GM23338 (cell line): Measurements from ENCODE around the gene ANKRD11. TPM values are rescaled to one million over a fixed set of nuclear protein-coding genes. Genes with fewer than 3 reads are reported as not detected.
"Not testable (repeated sequence)": the region's sequence is repeated elsewhere in the genome, so short reads cannot be mapped to it uniquely, and the experiment has no call there.

Source experiments
- ATAC-seq: fragments of 200-7000 bp; cut with Tn5 transposase; 3 replicates; pipeline ENCODE4 v1.9.1; 2020
- DNase-seq: peaks from one replicate; pipeline ENCODE4 v3.0.0-alpha.2; 2015; ENCODE audit warnings: low spot score
- H2AFZ ChIP-seq: fragments of 200-600 bp; sonication (generic); 2 replicates; pipeline ENCODE4 v1.8.0; 2016; ENCODE audit warnings: antibody characterized with exemption, mild to moderate bottlenecking, moderate library complexity
- H3F3A ChIP-seq: fragments of 200-600 bp; sonication (generic); replicated peaks from 2 replicates; pipeline ENCODE4 v1.8.0; 2017; ENCODE audit warnings: antibody characterized with exemption, mixed run types, low read depth
- H3K27ac ChIP-seq: fragments of 200-600 bp; sonication (generic); 2 replicates; pipeline ENCODE4 v1.6.1; 2016; ENCODE audit warnings: low read depth
- H3K27me3 ChIP-seq: fragments of 200-600 bp; sonication (generic); 2 replicates; pipeline ENCODE4 v1.8.0; 2016; ENCODE audit warnings: mild to moderate bottlenecking, mixed run types, moderate library complexity; ENCODE audit not compliant: insufficient read depth
- H3K36me3 ChIP-seq: fragments of 200-600 bp; sonication (generic); 2 replicates; pipeline ENCODE4 v1.8.0; 2016; ENCODE audit warnings: mild to moderate bottlenecking; ENCODE audit not compliant: insufficient read depth
- H3K4me1 ChIP-seq: fragments of 200-600 bp; sonication (generic); 2 replicates; pipeline ENCODE4 v1.8.0; 2016; ENCODE audit warnings: mild to moderate bottlenecking, moderate library complexity; ENCODE audit not compliant: insufficient read depth
- H3K4me2 ChIP-seq: fragments of 200-600 bp; sonication (generic); 2 replicates; pipeline ENCODE4 v1.7.1; 2017; ENCODE audit warnings: mixed run types
- H3K4me3 ChIP-seq: fragments of 200-600 bp; sonication (generic); 2 replicates; pipeline ENCODE4 v1.6.1; 2016; ENCODE audit warnings: mixed run types
- H3K79me2 ChIP-seq: fragments of 200-600 bp; sonication (generic); replicated peaks from 2 replicates; pipeline ENCODE4 v1.8.0; 2017; ENCODE audit warnings: mild to moderate bottlenecking; ENCODE audit not compliant: insufficient read depth
- H3K9me2 ChIP-seq: fragments of 200-600 bp; sonication (generic); 2 replicates; pipeline ENCODE4 v1.8.0; 2017; ENCODE audit not compliant: insufficient read depth
- H4K20me1 ChIP-seq: fragments of 200-600 bp; sonication (generic); replicated peaks from 2 replicates; pipeline ENCODE4 v1.8.0; 2017; ENCODE audit warnings: mild to moderate bottlenecking; ENCODE audit not compliant: insufficient read depth
- H3K27ac Mint-ChIP-seq: 2 replicates; pipeline ENCODE4 v1.8.0; 2020; ENCODE audit warnings: inconsistent platforms, mild to moderate bottlenecking, moderate library complexity, mixed read lengths
- H3K27me3 Mint-ChIP-seq: 3 replicates; pipeline ENCODE4 v1.8.0; 2022; ENCODE audit warnings: low read depth, mild to moderate bottlenecking, moderate library complexity, mixed read lengths, inconsistent platforms; ENCODE audit not compliant: insufficient read depth, poor library complexity
- H3K36me3 Mint-ChIP-seq: 3 replicates; pipeline ENCODE4 v1.8.0; 2021; ENCODE audit warnings: low read depth, mild to moderate bottlenecking, inconsistent platforms, moderate library complexity, mixed read lengths
- H3K4me1 Mint-ChIP-seq: 3 replicates; pipeline ENCODE4 v1.8.0; 2020; ENCODE audit warnings: mild to moderate bottlenecking, inconsistent platforms, mixed read lengths
- H3K4me3 Mint-ChIP-seq: 3 replicates; pipeline ENCODE4 v1.8.0; 2021; ENCODE audit warnings: moderate library complexity, mild to moderate bottlenecking, inconsistent platforms, mixed read lengths
- H3K9me3 Mint-ChIP-seq: 3 replicates; pipeline ENCODE4 v1.8.0; 2020; ENCODE audit warnings: moderate library complexity, mild to moderate bottlenecking, inconsistent platforms, mixed read lengths
- CREB1 ChIP-seq: fragments of 250-450 bp; sonication (Bioruptor Pico); IDR thresholded peaks from 2 replicates; pipeline ENCODE4 v1.5.0; 2020; ENCODE audit warnings: low read depth, mild to moderate bottlenecking, moderate library complexity
- CTCF ChIP-seq, 2 experiments: fragments of 200-600 bp in 1 of 2; sonication (generic) in 1 of 2; conservative IDR thresholded peaks; 2 replicates each; pipeline versions ENCODE4 v1.5.1 to v1.6.1; 2016 to 2017; ENCODE audit warnings: antibody characterized with exemption in 2 of 2, low read depth in 2 of 2, mild to moderate bottlenecking in 2 of 2, moderate library complexity in 1 of 2
- EZH2 ChIP-seq: fragments of 200-600 bp; sonication (generic); IDR thresholded peaks from one replicate; pipeline ENCODE4 v1.8.0; 2017; ENCODE audit warnings: antibody characterized with exemption, mild to moderate bottlenecking, low read depth; ENCODE audit not compliant: unreplicated experiment
- EZH2phosphoT487 ChIP-seq: fragments of 200-600 bp; sonication (generic); IDR thresholded peaks from one replicate; pipeline ENCODE4 v1.8.1; 2018; ENCODE audit warnings: antibody characterized with exemption; ENCODE audit not compliant: unreplicated experiment
- POLR2AphosphoS5 ChIP-seq: IDR thresholded peaks from 2 replicates; pipeline ENCODE4 v1.6.1; 2016; ENCODE audit warnings: antibody characterized with exemption, low read depth
- ZNF114 ChIP-seq: fragments of 250-450 bp; sonication (Bioruptor Pico); IDR thresholded peaks from 2 replicates; pipeline ENCODE4 v1.5.0; 2020; ENCODE audit warnings: mild to moderate bottlenecking, moderate library complexity
- polyA plus RNA-seq: library from polyadenylated mRNA; unstranded; fragments of >200 nt; fragmentation: Nextera tagmentation; extraction: Ambion mirVana; gene quantifications from 2 replicates; pipeline ENCODE4 v1.2.1, GENCODE V29; 2016
- total RNA-seq: library from RNA; depleted of rRNA; stranded (reverse); fragments of >200 nt; shearing (Covaris generic); gene quantifications from 2 replicates; pipeline ENCODE4 v1.2.3, GENCODE V29; 2014
- TF ChIP-seq, protein P1 (sequence below): IDR thresholded peaks from 2 replicates; pipeline ENCODE4 v1.6.1; 2016; ENCODE audit warnings: antibody characterized with exemption
- TF ChIP-seq, protein P2 (sequence below): IDR thresholded peaks from one replicate; pipeline ENCODE4 v1.6.1; 2018; ENCODE audit warnings: antibody characterized with exemption; ENCODE audit not compliant: unreplicated experiment

ANKRD11 gene
- total and polyA plus RNA-seq, 2 experiments from 2014 or later, result 130 to 159 TPM

DNA sequence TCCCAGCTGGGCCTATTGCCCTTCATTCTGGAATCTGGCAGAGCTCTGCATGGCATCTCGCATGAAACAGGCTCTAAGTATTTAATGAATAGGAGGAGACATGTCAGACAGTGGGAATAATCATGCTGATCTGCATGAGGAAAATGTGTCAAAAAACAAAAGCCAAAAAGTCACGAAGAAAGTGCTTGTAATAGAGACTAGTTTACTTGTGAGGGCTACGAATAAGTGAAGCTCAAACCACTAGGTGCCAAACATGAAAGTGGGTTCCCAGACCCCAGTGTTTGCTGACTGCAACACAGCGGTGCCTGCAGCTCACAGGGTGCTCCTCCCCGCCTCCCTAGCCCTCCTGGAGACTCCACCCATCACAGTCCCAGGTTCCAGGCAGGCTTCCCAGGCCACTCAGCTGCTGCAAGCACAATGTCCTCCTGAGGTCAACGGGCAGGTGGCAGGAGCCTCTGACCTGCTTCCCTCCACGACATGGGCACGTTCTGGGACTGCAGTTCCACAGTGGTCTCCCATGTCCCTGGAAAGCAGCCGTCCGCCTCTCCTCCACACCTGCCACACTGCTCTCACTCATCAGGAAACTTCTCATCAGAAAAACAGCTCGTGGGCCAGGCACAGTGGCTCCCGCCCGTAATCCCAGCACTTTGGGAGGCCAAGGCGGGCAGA, 96.5 kb downstream of the ANKRD11 start (continued):
- no peak for TF ChIP-seq CTCF (conservative IDR thresholded peaks at IDR 0.05; ENCODE audit: low read depth in 2 of 2)
- no peak for TF ChIP-seq EZH2phosphoT487
- no peak for TF ChIP-seq EZH2
- TF ChIP-seq, protein P1, sequence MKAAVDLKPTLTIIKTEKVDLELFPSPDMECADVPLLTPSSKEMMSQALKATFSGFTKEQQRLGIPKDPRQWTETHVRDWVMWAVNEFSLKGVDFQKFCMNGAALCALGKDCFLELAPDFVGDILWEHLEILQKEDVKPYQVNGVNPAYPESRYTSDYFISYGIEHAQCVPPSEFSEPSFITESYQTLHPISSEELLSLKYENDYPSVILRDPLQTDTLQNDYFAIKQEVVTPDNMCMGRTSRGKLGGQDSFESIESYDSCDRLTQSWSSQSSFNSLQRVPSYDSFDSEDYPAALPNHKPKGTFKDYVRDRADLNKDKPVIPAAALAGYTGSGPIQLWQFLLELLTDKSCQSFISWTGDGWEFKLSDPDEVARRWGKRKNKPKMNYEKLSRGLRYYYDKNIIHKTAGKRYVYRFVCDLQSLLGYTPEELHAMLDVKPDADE, result no peak
- no peak for TF ChIP-seq CREB1
- TF ChIP-seq ZNF114, result no peak
- TF ChIP-seq, protein P2, sequence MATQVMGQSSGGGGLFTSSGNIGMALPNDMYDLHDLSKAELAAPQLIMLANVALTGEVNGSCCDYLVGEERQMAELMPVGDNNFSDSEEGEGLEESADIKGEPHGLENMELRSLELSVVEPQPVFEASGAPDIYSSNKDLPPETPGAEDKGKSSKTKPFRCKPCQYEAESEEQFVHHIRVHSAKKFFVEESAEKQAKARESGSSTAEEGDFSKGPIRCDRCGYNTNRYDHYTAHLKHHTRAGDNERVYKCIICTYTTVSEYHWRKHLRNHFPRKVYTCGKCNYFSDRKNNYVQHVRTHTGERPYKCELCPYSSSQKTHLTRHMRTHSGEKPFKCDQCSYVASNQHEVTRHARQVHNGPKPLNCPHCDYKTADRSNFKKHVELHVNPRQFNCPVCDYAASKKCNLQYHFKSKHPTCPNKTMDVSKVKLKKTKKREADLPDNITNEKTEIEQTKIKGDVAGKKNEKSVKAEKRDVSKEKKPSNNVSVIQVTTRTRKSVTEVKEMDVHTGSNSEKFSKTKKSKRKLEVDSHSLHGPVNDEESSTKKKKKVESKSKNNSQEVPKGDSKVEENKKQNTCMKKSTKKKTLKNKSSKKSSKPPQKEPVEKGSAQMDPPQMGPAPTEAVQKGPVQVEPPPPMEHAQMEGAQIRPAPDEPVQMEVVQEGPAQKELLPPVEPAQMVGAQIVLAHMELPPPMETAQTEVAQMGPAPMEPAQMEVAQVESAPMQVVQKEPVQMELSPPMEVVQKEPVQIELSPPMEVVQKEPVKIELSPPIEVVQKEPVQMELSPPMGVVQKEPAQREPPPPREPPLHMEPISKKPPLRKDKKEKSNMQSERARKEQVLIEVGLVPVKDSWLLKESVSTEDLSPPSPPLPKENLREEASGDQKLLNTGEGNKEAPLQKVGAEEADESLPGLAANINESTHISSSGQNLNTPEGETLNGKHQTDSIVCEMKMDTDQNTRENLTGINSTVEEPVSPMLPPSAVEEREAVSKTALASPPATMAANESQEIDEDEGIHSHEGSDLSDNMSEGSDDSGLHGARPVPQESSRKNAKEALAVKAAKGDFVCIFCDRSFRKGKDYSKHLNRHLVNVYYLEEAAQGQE, result no peak

DNA sequence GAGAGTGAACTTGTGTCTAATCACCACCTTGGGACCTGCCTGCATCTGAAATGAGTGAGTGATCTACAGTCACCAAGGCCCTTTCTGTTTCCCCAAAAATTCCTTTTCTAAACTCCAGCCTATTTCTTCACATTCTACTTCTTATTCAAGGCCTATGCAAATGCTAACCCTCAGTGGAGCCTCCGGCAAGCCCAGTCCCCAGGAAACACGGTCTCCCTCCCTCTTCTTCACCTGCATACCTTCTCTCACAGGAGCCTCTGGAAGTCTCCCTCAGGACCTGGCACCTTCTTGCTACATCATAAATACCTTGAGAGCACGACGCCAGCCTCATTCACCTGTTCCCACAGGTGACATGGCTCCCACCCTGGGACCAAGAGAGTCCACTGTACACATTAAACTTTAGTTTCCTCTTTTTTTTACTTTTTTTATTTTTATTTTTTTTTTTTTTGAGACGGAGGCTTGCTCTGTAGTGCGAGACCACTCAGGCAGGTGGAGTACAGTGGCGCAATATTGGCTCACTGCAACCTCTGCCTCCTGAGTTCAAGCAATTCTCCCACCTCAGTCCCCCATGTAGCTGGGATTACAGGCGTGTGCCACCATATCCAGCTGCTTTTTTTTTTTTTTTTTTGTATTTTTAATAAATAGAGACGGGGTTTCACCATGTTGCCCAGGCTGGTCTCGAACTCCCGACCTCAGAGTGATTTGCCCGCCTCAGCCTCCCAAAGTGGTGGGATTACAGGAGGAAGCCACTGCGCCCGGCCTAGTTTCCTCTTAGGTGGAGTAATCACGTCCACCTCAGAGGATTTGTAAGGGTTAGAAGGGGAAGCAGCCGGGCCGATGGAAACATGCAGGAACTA, 97.3 kb downstream of the ANKRD11 start:
- Histone ChIP-seq H3K36me3 (no peaks in the 10 kb centered on the region), H3F3A (peaks cover 22% of the 10 kb centered on the region), H3K9me2 (no peaks in the 10 kb centered on the region), H3K27ac (peak overlapping the region; percentile 98), H3K4me3 (0 out of 2 replicates have a peak overlapping the region, but pooled peaks have one; percentile 27), H3K27me3 (no peaks in the 10 kb centered on the region), H3K79me2 (peaks cover 93% of the 10 kb centered on the region), H4K20me1 (peaks cover 65% of the 10 kb centered on the region), H2AFZ (no peak overlapping the region), H3K4me1 (peaks cover 61% of the 10 kb centered on the region), H3K4me2 (peak overlapping the region; percentile 63)
- Mint-ChIP-seq H3K27ac (peak overlapping the region; percentile 84), H3K36me3 (peaks cover 24% of the 10 kb centered on the region), H3K9me3 (no peaks in the 10 kb centered on the region), H3K4me3 (peak overlapping the region; percentile 51), H3K4me1 (peaks cover 76% of the 10 kb centered on the region), H3K27me3 (peaks cover 22% of the 10 kb centered on the region)
- DNase-seq, result peak; percentile 82
- TF ChIP-seq POLR2AphosphoS5, result no peak
- ATAC-seq, result peak; percentile 81

DNA sequence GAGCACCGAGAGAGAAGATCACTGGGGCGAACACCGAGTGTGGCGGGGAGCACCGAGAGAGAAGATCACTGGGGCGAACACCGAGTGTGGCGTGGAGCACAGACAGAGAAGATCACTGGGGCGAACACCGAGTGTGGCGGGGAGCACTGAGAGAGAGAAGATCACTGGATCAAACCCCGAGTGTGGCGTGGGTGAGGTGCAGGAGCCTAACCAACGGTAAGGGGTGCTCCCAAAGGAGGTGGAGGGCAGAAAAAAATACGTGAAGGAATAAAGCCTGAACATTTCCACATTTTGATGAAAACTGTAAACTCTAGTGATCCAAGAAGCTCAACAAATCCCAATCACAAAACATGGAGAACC, 100.2 kb downstream of the ANKRD11 start:
- H2AFZ ChIP-seq, H3K36me3 ChIP-seq, H3K9me2 ChIP-seq, ATAC-seq, H3K4me3 Mint-ChIP-seq, H3K4me2 ChIP-seq, DNase-seq, H3K27me3 ChIP-seq, H3K4me3 ChIP-seq, H3K9me3 Mint-ChIP-seq, H3K27ac Mint-ChIP-seq: not testable (repeated sequence)
- H3K36me3 Mint-ChIP-seq, result peaks cover 18% of the 10 kb centered on the region
- peak overlapping the region; percentile 98; the same call in 1 of the 2 replicates for H3K27ac ChIP-seq
- H3K79me2 ChIP-seq, result peaks cover 93% of the 10 kb centered on the region
- H3K27me3 Mint-ChIP-seq, result peaks cover 17% of the 10 kb centered on the region
- H3K4me1 Mint-ChIP-seq, result peaks cover 79% of the 10 kb centered on the region
- peaks cover 44% of the 10 kb centered on the region for H3K4me1 ChIP-seq
- H3F3A ChIP-seq, result peaks cover 14% of the 10 kb centered on the region
- H4K20me1 ChIP-seq, result peaks cover 51% of the 10 kb centered on the region

DNA sequence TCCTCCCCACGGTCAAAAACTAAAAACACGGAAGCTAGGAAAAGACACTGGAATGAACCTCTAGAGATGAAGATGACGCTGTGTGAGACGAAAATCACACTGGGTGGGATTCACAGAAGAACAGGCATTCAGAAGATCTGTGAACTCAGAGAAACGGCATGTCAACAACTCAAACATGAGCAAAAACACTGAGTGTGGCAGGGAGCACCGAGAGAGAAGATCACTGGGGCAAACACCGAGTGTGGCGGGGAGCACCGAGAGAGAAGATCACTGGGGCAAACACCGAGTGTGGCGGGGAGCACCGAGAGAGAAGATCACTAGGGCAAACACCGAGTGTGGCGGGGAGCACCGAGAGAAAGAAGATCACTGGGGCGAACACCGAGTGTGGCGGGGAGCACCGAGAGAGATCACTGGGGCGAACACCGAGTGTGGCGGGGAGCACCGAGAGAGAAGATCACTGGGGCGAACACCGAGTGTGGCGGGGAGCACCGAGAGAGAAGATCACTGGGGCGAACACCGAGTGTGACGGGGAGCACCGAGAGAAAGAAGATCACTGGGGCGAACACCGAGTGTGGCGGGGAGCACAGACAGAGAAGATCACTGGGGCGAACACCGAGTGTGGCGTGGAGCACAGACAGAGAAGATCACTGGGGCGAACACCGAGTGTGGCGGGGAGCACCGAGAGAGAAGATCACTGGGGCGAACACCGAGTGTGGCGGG, 100.7 kb downstream of the ANKRD11 start:
- H2AFZ ChIP-seq, H3K9me2 ChIP-seq, DNase-seq, H3K4me3 Mint-ChIP-seq, H3K4me2 ChIP-seq, H3K27ac Mint-ChIP-seq, H3K9me3 Mint-ChIP-seq, H3K27me3 ChIP-seq, ATAC-seq, H3K36me3 ChIP-seq, H3K4me3 ChIP-seq: not testable (repeated sequence)
- H3K4me1 ChIP-seq, result peaks cover 38% of the 10 kb centered on the region
- peaks cover 50% of the 10 kb centered on the region for H4K20me1 ChIP-seq
- H3K27ac ChIP-seq, result peak overlapping the region; percentile 67; the same call in 1 of the 2 replicates
- peaks cover 74% of the 10 kb centered on the region for H3K4me1 Mint-ChIP-seq
- peaks cover 93% of the 10 kb centered on the region for H3K79me2 ChIP-seq
- H3K36me3 Mint-ChIP-seq, result peaks cover 18% of the 10 kb centered on the region
- peaks cover 17% of the 10 kb centered on the region for H3K27me3 Mint-ChIP-seq
- H3F3A ChIP-seq, result peaks cover 14% of the 10 kb centered on the region
